Neural progenitor cell (in vitro differentiated cells): Measurements from ENCODE around the gene CHIT1. TPM values are rescaled to one million over a fixed set of nuclear protein-coding genes. Genes with fewer than 3 reads are reported as not detected.

ENCODE experiments used
- DNase-seq: peaks from one replicate; pipeline ENCODE4 v3.0.0-alpha.2; 2016; ENCODE audit warnings: low spot score
- H2AFZ ChIP-seq: fragments of 200-600 bp; sonication (generic); replicated peaks from 2 replicates; pipeline ENCODE4 v1.6.1; 2016; ENCODE audit warnings: antibody characterized with exemption
- H3F3A ChIP-seq: fragments of 200-600 bp; sonication (generic); 2 replicates; pipeline ENCODE4 v1.6.1; 2016; ENCODE audit warnings: antibody characterized with exemption, low read depth
- H3K27ac ChIP-seq: fragments of 200-600 bp; sonication (generic); 2 replicates; pipeline ENCODE4 v1.5.1; 2016; ENCODE audit warnings: mild to moderate bottlenecking
- H3K27me3 ChIP-seq: fragments of 200-600 bp; sonication (generic); 2 replicates; pipeline ENCODE4 v1.6.1; 2016; ENCODE audit warnings: mild to moderate bottlenecking, moderate library complexity
- H3K36me3 ChIP-seq: fragments of 200-600 bp; sonication (generic); 2 replicates; pipeline ENCODE4 v1.5.1; 2016
- H3K4me1 ChIP-seq: fragments of 200-600 bp; sonication (generic); 2 replicates; pipeline ENCODE4 v1.6.1; 2016; ENCODE audit warnings: mixed run types
- H3K4me2 ChIP-seq: fragments of 200-600 bp; sonication (generic); 2 replicates; pipeline ENCODE4 v1.6.1; 2016
- H3K4me3 ChIP-seq: fragments of 200-600 bp; sonication (generic); 2 replicates; pipeline ENCODE4 v1.5.1; 2016
- H3K79me2 ChIP-seq: fragments of 200-600 bp; sonication (generic); 2 replicates; pipeline ENCODE4 v1.6.1; 2016; ENCODE audit warnings: low read depth
- H3K9ac ChIP-seq: fragments of 200-600 bp; sonication (generic); 2 replicates; pipeline ENCODE4 v1.6.1; 2016
- H3K9me3 ChIP-seq: fragments of 200-600 bp; sonication (generic); 2 replicates; pipeline ENCODE4 v1.5.1; 2016; ENCODE audit warnings: low read depth
- H4K20me1 ChIP-seq: fragments of 200-600 bp; sonication (generic); 2 replicates; pipeline ENCODE4 v1.6.1; 2016; ENCODE audit warnings: low read depth
- H3K27ac Mint-ChIP-seq: 3 replicates; pipeline ENCODE4 v1.8.0; 2021; ENCODE audit warnings: mixed read lengths
- H3K27me3 Mint-ChIP-seq: 2 replicates; pipeline ENCODE4 v1.8.0; 2022; ENCODE audit warnings: low read depth, mild to moderate bottlenecking, inconsistent platforms, moderate library complexity, mixed read lengths; ENCODE audit not compliant: insufficient read depth
- H3K36me3 Mint-ChIP-seq: 3 replicates; pipeline ENCODE4 v1.8.0; 2021; ENCODE audit warnings: mixed read lengths
- H3K4me1 Mint-ChIP-seq: 3 replicates; pipeline ENCODE4 v1.8.0; 2021; ENCODE audit warnings: mixed read lengths
- H3K4me3 Mint-ChIP-seq: 3 replicates; pipeline ENCODE4 v1.8.0; 2021; ENCODE audit warnings: mild to moderate bottlenecking, moderate library complexity, mixed read lengths
- H3K9me3 Mint-ChIP-seq: 3 replicates; pipeline ENCODE4 v1.8.0; 2020; ENCODE audit warnings: mixed read lengths
- EZH2 ChIP-seq: fragments of 200-600 bp; sonication (generic); IDR thresholded peaks from 2 replicates; pipeline ENCODE4 v1.6.1; 2017; ENCODE audit warnings: antibody characterized with exemption, mild to moderate bottlenecking, moderate library complexity
- EZH2phosphoT487 ChIP-seq: fragments of 200-600 bp; sonication (generic); IDR thresholded peaks from 2 replicates; pipeline ENCODE4 v1.6.1; 2017; ENCODE audit warnings: antibody characterized with exemption
- total RNA-seq: library from RNA; depleted of rRNA; stranded (reverse); fragments of >200 nt; gene quantifications from 2 replicates; pipeline ENCODE4 v1.2.3, GENCODE V29; 2015; ENCODE audit warnings: low replicate concordance
- TF ChIP-seq, protein P1 (sequence below): fragments of 200-600 bp; sonication (generic); IDR thresholded peaks from 2 replicates; pipeline ENCODE4 v1.5.1; 2017; ENCODE audit warnings: antibody characterized with exemption, mild to moderate bottlenecking

Gene CHIT1
- total RNA-seq, 1 donor from 2014 or later: 0.11 TPM

DNA sequence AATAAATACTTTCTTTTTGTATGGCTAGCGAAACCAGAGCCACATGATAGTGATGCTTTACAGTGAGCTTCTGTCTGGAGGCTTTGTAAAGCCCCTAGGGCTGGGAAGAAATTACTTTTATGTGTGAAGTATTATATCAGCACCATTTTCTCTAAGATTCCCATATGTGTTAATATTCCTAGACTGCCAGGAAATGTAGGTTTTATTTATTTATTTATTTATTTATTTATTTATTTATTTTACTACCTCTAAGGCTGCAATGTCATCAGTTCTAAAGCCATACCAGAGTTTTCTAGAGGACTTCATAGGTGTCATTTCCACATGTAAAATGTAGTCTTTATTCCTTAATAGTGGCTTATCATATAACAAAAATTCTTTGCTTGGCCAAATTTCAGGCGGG lies 38.5 kb downstream of the CHIT1 start:
- Mint-ChIP-seq H3K27me3 (peaks cover 4% of the 10 kb centered on the region), H3K9me3 (no peaks in the 10 kb centered on the region), H3K4me3 (no peak overlapping the region), H3K4me1 (peaks cover 26% of the 10 kb centered on the region), H3K36me3 (peaks cover 2% of the 10 kb centered on the region), H3K27ac (no peak overlapping the region)
- DNase-seq: no peak
- Histone ChIP-seq H3K79me2 (no peaks in the 10 kb centered on the region), H3K4me2 (no peak overlapping the region), H3K27me3 (no peaks in the 10 kb centered on the region), H3F3A (peaks cover 8% of the 10 kb centered on the region), H4K20me1 (no peaks in the 10 kb centered on the region), H3K9ac (no peak overlapping the region), H3K9me3 (no peaks in the 10 kb centered on the region), H2AFZ (no peak overlapping the region), H3K4me1 (peaks cover 19% of the 10 kb centered on the region), H3K27ac (no peak overlapping the region), H3K36me3 (no peaks in the 10 kb centered on the region), H3K4me3 (no peak overlapping the region)
- TF ChIP-seq, protein P1, sequence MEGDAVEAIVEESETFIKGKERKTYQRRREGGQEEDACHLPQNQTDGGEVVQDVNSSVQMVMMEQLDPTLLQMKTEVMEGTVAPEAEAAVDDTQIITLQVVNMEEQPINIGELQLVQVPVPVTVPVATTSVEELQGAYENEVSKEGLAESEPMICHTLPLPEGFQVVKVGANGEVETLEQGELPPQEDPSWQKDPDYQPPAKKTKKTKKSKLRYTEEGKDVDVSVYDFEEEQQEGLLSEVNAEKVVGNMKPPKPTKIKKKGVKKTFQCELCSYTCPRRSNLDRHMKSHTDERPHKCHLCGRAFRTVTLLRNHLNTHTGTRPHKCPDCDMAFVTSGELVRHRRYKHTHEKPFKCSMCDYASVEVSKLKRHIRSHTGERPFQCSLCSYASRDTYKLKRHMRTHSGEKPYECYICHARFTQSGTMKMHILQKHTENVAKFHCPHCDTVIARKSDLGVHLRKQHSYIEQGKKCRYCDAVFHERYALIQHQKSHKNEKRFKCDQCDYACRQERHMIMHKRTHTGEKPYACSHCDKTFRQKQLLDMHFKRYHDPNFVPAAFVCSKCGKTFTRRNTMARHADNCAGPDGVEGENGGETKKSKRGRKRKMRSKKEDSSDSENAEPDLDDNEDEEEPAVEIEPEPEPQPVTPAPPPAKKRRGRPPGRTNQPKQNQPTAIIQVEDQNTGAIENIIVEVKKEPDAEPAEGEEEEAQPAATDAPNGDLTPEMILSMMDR: no peak
- TF ChIP-seq EZH2 (no peak), EZH2phosphoT487 (no peak)

GRCh38 chr1:203189951-203190352 lies 39.5 kb downstream of the CHIT1 start:
- Histone ChIP-seq H3K9me3 (no peaks in the 10 kb centered on the region), H3K79me2 (no peaks in the 10 kb centered on the region), H3K4me3 (no peak overlapping the region), H3K9ac (no peak overlapping the region), H3F3A (peaks cover 10% of the 10 kb centered on the region), H3K36me3 (no peaks in the 10 kb centered on the region), H4K20me1 (no peaks in the 10 kb centered on the region), H3K27ac (no peak overlapping the region), H3K27me3 (no peaks in the 10 kb centered on the region), H3K4me2 (no peak overlapping the region), H3K4me1 (peaks cover 29% of the 10 kb centered on the region), H2AFZ (no peak overlapping the region)
- peaks cover 2% of the 10 kb centered on the region for H3K36me3 Mint-ChIP-seq
- peaks cover 7% of the 10 kb centered on the region for H3K27me3 Mint-ChIP-seq
- no peak overlapping the region for H3K27ac Mint-ChIP-seq
- DNase-seq: no peak
- TF ChIP-seq EZH2phosphoT487: no peak
- TF ChIP-seq EZH2: no peak
- TF ChIP-seq, protein P1: no peak
- no peak overlapping the region for H3K4me3 Mint-ChIP-seq
- H3K4me1 Mint-ChIP-seq: peaks cover 36% of the 10 kb centered on the region
- H3K9me3 Mint-ChIP-seq: no peaks in the 10 kb centered on the region

- Mint-ChIP-seq H3K4me3 (no peak overlapping the region), H3K4me1 (peaks cover 37% of the 10 kb centered on the region), H3K36me3 (peaks cover 2% of the 10 kb centered on the region), H3K27me3 (peaks cover 9% of the 10 kb centered on the region), H3K9me3 (no peaks in the 10 kb centered on the region), H3K27ac (no peak overlapping the region)
- Histone ChIP-seq H3K36me3 (no peaks in the 10 kb centered on the region), H3K27me3 (no peaks in the 10 kb centered on the region), H2AFZ (no peak overlapping the region), H3K9me3 (no peaks in the 10 kb centered on the region), H3K4me2 (no peak overlapping the region), H3K4me1 (peaks cover 29% of the 10 kb centered on the region), H3F3A (peaks cover 10% of the 10 kb centered on the region), H3K4me3 (no peak overlapping the region), H3K9ac (no peak overlapping the region), H3K79me2 (no peaks in the 10 kb centered on the region), H3K27ac (no peak overlapping the region), H4K20me1 (no peaks in the 10 kb centered on the region)
- no peak for DNase-seq
- TF ChIP-seq EZH2: no peak
- TF ChIP-seq, protein P1: no peak
- no peak for TF ChIP-seq EZH2phosphoT487
Measured at GRCh38 chr1:203188686-203189232, 40.7 kb downstream of the CHIT1 start.
